ENCODE measurements around the gene USP16. TPM values are rescaled to one million over a fixed set of nuclear protein-coding genes. Genes with fewer than 3 reads are reported as not detected.

Gene USP16
- total and polyA plus RNA-seq, 2 experiments from 2014 or later: 25.9 to 35.8 TPM

GRCh38 chr21:29034678-29035077 is 10.2 kb downstream of the USP16 start:
- H3K27me3 ChIP-seq: no peaks in the 10 kb centered on the region
- no peaks in the 10 kb centered on the region for H3K36me3 ChIP-seq (replicated peaks; ENCODE audit: insufficient read depth, low read depth)
- DNase-seq (ENCODE audit: low spot score): no peak
- H4K20me1 ChIP-seq (ENCODE audit: insufficient read depth, poor library complexity, severe bottlenecking): no peaks in the 10 kb centered on the region
- H3K4me3 ChIP-seq: no peak overlapping the region
- no peak overlapping the region for H3K4me2 ChIP-seq
- WGBS (ENCODE audit: low lambda C conversion rate, missing lambda C conversion rate): 91% methylated on average over 1 of the region's 1 CpG
- H3K4me1 ChIP-seq (ENCODE audit: insufficient read depth): no peaks in the 10 kb centered on the region
- H3K9me3 ChIP-seq (ENCODE audit: low read depth): no peaks in the 10 kb centered on the region
- H2AFZ ChIP-seq: no peak overlapping the region
- H3K79me2 ChIP-seq: peaks cover 10% of the 10 kb centered on the region
- H3K9me2 ChIP-seq (replicated peaks; ENCODE audit: insufficient read depth): no peaks in the 10 kb centered on the region
- no peak overlapping the region for H3K27ac ChIP-seq
- TF ChIP-seq EZH2 (IDR thresholded peaks at IDR 0.05; ENCODE audit: borderline replicate concordance) (no peak), EZH2phosphoT487 (IDR thresholded peaks at IDR 0.05; ENCODE audit: low read depth, severe bottlenecking, unreplicated experiment) (no peak), CTCF (IDR thresholded peaks at IDR 0.05; ENCODE audit: poor library complexity) (no peak)

GRCh38 chr21:29052224-29052623 is 27.8 kb downstream of the USP16 start:
- no peak for TF ChIP-seq CTCF (IDR thresholded peaks at IDR 0.05; ENCODE audit: poor library complexity)
- no peak for TF ChIP-seq EZH2phosphoT487 (IDR thresholded peaks at IDR 0.05; ENCODE audit: low read depth, severe bottlenecking, unreplicated experiment)
- no peak for TF ChIP-seq EZH2 (IDR thresholded peaks at IDR 0.05; ENCODE audit: borderline replicate concordance)
- Histone ChIP-seq H3K36me3 (replicated peaks; ENCODE audit: insufficient read depth, low read depth) (no peaks in the 10 kb centered on the region), H2AFZ (no peak overlapping the region), H3K4me2 (no peak overlapping the region), H3K4me1 (ENCODE audit: insufficient read depth) (no peaks in the 10 kb centered on the region), H3K27me3 (no peaks in the 10 kb centered on the region), H3K27ac (no peak overlapping the region), H3K4me3 (no peak overlapping the region), H4K20me1 (ENCODE audit: insufficient read depth, poor library complexity, severe bottlenecking) (no peaks in the 10 kb centered on the region), H3K9me2 (replicated peaks; ENCODE audit: insufficient read depth) (no peaks in the 10 kb centered on the region), H3K9me3 (ENCODE audit: low read depth) (no peaks in the 10 kb centered on the region), H3K79me2 (no peaks in the 10 kb centered on the region)
- no peak for DNase-seq (ENCODE audit: low spot score)
- WGBS (ENCODE audit: low lambda C conversion rate, missing lambda C conversion rate): 95% methylated on average over 5 of the region's 5 CpGs

GRCh38 chr21:29053011-29053553 is 28.6 kb downstream of the USP16 start:
- WGBS (ENCODE audit: low lambda C conversion rate, missing lambda C conversion rate): 92% methylated on average over 5 of the region's 5 CpGs
- Histone ChIP-seq H3K9me3 (ENCODE audit: low read depth) (no peaks in the 10 kb centered on the region), H3K27me3 (no peaks in the 10 kb centered on the region), H2AFZ (no peak overlapping the region), H3K4me2 (no peak overlapping the region), H3K4me1 (ENCODE audit: insufficient read depth) (no peaks in the 10 kb centered on the region), H3K79me2 (no peaks in the 10 kb centered on the region), H3K27ac (no peak overlapping the region), H3K4me3 (no peak overlapping the region), H3K9me2 (replicated peaks; ENCODE audit: insufficient read depth) (no peaks in the 10 kb centered on the region), H3K36me3 (replicated peaks; ENCODE audit: insufficient read depth, low read depth) (no peaks in the 10 kb centered on the region), H4K20me1 (ENCODE audit: insufficient read depth, poor library complexity, severe bottlenecking) (no peaks in the 10 kb centered on the region)
- no peak for DNase-seq (ENCODE audit: low spot score)
- TF ChIP-seq EZH2phosphoT487 (IDR thresholded peaks at IDR 0.05; ENCODE audit: low read depth, severe bottlenecking, unreplicated experiment): no peak
- TF ChIP-seq EZH2 (IDR thresholded peaks at IDR 0.05; ENCODE audit: borderline replicate concordance): no peak
- TF ChIP-seq CTCF (IDR thresholded peaks at IDR 0.05; ENCODE audit: poor library complexity): no peak

Measured in hepatocyte (in vitro differentiated cells).